T-helper 9 cell (primary cell): ENCODE measurements around the gene RAPGEF2.
"Not testable (repeated sequence)": the region's sequence is repeated elsewhere in the genome, so short reads cannot be mapped to it uniquely, and the experiment has no call there.

Experiments
- DNase-seq: peaks from one replicate; pipeline ENCODE4 v3.0.0-alpha.2; 2020

Gene RAPGEF2

DNA sequence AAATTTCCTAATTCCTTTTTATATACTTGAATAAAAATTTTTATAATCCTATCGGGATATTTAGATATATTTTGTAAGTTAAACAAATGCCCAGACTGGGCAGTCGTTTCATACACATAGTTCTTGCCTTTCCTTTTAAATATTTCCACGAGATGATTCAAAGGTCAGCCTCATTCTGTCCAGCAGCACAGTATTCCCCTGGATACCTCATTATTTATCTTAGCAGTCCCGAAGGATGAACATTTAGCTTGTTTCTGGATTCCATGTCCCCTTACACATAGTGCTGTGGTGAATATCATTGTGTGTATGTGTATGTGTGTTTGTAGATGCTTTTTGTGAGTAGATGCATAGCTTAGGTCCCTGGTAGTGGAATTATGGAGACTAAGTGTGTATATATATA is 38.3 kb downstream of the RAPGEF2 start:
- DNase-seq: no peak

DNA sequence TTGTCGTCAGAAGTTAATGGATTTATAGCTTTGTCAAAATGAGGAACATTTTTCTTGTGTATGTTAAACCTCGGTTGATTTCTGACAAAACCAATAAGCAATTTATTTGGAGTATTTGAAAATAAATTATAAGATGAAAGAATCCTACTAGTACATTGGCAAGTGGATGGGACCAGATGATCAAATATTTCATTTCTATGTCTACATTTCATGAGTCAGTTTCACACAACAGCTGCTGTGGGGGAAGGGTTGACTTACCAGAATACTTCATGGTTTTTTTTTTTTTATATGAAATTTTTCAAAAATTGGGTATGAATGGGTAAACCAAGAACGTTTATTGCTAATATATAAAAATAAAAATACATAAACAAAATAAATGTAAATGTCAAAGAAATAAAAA is 39.4 kb downstream of the RAPGEF2 start:
- no peak for DNase-seq

DNA sequence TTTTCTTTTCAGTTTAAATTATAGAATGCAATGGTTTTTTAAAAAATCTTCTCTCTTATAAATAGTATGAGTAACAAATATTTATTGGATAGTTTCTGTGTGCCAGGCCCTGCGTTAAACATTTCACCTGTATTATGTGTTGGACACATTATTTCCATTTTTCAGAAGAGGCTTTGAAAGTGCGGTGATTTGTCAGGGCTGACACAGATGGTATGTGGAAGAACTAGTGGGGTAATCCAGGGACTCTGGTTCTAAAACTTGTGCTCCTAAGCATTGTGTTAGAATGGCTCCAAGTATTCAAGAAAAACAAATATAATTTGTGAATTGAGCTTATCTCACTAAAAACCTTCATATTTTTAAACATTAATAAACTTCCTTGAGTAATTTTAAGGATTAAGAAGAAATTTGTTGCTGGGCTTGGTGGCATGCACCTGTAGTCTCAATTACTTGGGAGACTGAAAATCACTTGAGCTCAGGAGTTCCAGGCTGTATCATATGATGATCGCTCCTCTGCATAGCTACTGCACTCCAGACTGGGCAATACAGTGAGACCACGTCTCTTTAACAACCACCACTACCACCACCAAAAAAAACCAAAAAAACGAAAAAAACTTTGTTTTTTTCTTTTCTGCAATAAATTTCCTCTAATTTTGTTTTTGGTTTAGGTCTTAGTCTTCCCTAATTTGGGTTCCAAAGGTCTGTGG is 40.0 kb downstream of the RAPGEF2 start:
- no peak for DNase-seq

DNA sequence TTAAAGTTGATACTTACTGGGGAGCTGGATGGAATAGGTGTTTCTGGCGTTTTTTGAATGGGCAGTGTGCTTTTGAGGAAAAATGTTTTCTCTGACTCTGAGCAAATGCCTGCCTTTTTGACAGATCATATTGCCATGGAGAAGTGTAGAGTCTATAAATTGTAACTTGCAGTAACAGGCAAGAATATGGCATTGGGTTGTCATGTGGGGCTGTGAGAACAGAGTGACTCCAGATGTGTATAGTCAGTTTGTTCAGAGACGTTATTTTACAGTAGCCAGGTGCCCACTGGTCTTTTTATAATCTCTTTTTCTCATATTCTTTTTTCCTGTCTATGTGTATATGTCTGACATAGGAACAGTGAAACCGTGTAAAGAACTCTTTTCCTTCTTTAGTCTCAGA is 40.8 kb downstream of the RAPGEF2 start:
- no peak for DNase-seq

- no peak for DNase-seq
Measured at GRCh38 chr4:159144112-159144694, 41.3 kb downstream of the RAPGEF2 start.

- no peak for DNase-seq
Measured at GRCh38 chr4:159145318-159145991, 42.6 kb downstream of the RAPGEF2 start.

- DNase-seq: no peak
Measured at GRCh38 chr4:159145992-159146330, 43.1 kb downstream of the RAPGEF2 start.

GRCh38 chr4:159146488-159146887 is 43.6 kb downstream of the RAPGEF2 start:
- DNase-seq: no peak

DNA sequence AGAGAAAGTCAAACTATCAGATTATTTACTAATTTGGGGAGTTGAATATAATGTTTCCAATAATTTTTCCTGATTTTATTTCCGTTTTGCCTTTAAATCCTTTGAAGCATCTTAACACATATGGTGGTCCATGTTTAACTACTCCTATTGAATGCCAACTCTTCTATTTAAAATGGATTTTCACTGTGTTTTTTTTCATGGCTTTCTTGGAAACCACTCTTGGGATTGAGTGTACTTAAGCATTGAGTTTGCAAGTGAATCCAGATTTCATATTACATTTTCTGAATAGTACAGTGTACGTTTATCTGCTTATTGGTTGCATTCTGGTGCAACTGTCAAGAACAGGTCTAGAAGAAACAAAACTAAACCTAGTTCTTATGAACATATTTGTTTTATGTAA is 45.6 kb downstream of the RAPGEF2 start:
- no peak for DNase-seq

- no peak for DNase-seq
Measured at GRCh38 chr4:159149666-159150065, 46.8 kb downstream of the RAPGEF2 start.

DNA sequence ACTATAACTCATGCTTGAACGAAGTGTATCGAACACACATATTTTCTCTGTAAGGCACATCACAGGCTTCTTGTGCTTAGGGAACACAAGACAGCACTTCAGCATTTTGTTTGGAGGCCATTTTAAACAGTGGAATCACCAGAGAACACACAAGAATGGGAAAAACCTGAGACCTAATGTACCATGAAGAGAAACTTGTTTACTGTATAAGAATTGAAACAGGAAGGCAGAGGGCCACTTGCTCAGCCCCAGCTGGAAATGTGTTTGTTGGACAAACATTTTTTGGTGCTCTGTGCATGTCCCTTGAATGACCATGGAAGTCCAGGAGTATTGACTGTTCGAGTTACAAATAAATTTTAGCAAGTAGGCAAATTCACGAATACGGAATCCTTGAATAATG is 47.5 kb downstream of the RAPGEF2 start:
- DNase-seq: no peak

DNA sequence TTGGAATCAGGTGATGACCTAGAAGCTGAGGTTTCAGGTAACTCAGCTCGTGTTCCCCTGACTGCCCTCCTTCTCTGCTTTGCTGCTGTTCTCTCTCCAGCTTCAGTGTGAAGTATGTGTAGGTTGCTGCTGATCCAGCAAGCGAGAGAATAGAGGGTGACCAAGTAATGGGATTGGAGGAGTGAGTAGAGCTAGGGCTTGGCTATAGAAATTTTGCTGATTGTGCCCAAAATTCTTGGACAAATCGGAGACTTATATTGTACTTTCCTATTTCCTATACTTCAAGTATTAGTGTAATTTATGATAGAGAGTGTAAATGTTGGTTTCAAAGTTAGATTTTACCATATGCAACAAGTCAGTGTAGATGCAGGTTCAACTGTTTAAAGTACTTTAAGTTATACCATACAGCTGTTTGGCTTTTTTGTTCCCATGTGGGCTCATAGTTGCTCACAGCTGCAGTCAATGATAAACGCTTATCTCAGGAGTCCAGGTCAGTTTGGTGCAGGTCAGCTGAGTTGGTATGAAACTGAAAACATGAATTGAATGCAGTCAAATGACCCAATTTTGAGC is 48.0 kb downstream of the RAPGEF2 start:
- DNase-seq: no peak

DNA sequence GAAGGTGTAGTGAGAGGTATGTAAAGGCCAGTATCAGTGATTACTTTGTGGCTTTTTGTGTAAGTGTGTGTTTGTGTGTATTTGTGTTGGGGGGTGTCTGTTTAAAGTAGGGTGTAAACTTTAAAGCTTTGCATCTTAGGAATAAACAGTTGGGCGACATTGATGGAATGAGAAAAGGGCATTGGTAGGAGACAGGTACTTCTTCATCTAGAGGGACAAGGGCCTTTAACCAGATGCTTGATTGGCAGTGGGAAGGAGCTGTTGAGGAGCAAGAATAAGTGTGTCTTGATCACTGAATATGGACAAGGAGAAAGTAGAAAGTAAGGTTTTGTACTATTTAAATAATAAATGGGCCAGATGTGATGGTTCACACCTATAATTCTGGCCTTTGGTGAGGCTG is 48.8 kb downstream of the RAPGEF2 start:
- DNase-seq: no peak

GRCh38 chr4:159152181-159152580 is 49.3 kb downstream of the RAPGEF2 start:
- DNase-seq: no peak

DNA sequence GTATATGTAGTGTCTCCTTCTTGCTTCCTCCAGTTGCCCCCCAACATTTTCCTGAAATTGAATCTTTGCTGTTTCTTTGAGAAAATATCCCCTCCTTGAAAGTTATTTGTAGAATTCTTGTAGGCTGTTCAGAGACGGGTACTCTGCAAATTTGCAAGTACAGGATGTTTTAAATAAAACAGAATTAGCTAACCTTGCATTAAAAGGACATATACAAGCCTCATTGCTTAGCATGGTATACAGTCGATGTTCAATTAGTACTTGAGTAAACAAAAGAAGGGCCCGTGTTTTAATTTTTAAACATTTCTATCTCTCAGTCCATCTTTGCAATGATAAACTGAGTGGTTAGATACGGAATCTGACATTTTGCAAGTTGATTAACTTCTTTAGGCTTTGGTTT is 50.8 kb downstream of the RAPGEF2 start:
- DNase-seq: no peak

DNA sequence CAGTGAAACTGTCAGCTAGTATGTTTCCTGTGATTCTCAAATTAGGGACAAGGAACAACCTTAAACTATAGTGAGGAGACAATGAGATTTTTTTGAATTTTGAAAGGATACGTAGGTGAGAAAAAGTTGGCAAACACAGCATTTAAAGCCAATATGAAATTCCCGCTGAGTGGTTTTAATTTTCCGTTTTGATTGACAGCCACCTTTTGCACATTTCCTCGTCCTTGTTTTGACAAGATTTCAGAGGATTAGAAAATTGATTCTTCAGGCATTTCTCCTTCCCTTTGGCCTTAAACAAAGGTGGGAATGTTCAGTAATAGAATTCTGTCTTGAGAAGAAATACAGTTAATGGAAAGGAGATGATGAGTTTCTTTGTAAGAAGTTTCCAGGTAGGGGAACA is 52.2 kb downstream of the RAPGEF2 start:
- DNase-seq: no peak

DNA sequence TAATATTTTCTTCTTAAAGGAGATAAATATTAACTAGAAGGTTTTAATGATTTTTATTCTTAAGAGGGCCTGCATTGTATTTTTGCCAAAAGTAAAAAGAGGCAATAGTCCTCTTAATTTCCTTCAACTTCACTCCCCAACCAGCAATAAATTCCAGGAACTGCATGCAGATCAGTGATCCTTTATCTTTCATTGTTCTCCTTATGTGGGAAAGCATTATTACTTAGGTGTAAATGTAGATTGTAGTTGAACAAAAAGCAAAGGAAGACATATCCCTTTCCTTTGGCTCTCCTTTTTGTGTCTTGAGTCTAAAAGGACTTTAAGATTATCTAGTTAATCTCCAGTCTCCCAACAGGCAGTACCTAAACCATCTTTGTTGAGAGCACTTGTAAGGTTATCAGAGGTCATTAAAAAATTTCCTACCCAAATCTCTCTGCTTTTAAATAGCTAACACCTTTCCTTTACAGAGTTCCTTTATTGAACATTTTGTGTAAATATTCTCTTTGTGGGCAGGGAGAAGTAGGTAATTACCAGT is 55.3 kb downstream of the RAPGEF2 start:
- DNase-seq: no peak

GRCh38 chr4:159158985-159159384 is 56.1 kb downstream of the RAPGEF2 start:
- DNase-seq: no peak

DNA sequence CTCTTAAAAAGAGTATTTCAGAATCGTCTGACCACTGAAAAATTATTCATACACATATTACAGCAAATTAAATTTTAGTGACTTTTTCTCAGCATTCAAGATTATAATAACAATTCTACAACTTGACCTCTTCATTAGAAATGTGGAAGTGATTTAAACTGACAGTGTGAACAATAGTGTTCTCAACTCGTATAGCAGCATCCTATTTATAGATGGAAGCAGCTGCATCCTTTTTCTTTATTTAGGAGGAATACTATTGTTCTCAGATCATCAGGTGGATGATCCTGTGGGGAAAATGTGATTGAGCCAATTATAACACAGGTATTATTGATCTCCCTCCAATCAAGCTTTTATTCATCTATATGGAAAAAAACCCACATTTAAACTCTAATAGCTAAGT is 56.7 kb downstream of the RAPGEF2 start:
- no peak for DNase-seq

DNA sequence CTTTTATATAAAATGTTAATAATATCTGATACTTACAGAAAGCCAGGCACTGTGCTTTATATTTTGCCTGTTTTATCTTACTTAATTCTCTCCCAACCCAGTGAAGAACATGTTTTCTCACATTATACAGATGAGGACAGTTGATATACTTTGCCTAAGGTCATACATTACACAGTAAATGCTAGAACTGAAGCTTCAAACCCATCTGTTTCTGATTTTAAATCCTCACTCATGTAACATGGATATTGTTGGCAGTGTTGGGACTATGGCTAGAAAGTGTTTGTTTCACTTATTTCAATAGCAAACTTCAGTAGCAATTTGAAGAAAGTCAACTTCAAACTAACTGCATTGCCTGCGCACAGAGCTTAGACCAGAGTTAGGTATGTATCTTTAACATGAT is 57.4 kb downstream of the RAPGEF2 start:
- DNase-seq: no peak

- not testable (repeated sequence) for DNase-seq
Measured at GRCh38 chr4:159161436-159161835, 58.6 kb downstream of the RAPGEF2 start.

DNA sequence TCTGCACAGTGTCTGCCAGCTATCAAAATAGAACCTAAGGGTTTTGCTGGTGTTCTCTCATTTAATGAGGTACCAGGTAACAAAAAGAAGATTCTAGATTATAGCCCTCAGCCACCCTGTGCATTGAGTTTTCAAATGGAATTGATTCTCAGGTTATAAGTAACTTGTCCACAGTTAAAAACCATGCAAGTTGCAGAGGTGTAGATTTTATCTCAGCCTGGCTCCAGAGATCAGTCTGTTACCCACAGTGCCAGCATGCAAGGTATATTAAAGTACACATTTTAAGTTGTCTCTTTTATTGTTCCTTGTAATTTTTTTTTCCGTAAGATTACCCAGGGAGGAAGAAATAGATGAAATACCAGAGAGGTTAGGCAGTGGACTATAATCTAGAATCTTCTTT is 59.7 kb downstream of the RAPGEF2 start:
- no peak for DNase-seq

GRCh38 chr4:159163521-159163920 is 60.6 kb downstream of the RAPGEF2 start:
- DNase-seq: no peak
